Mesendoderm (in vitro differentiated cells): ENCODE data around the gene KLHL36.
"Not testable (repeated sequence)": the region's sequence is repeated elsewhere in the genome, so short reads cannot be mapped to it uniquely, and the experiment has no call there.

ENCODE experiments used
- DNase-seq: peaks from one replicate; pipeline ENCODE4 v3.0.0; 2013
- H2AK5ac ChIP-seq: 2 replicates; pipeline ENCODE4 v1.6.1; 2013; ENCODE audit warnings: low read length, inconsistent platforms
- H2BK120ac ChIP-seq: 2 replicates; pipeline ENCODE4 v1.6.1; 2013; ENCODE audit warnings: low read depth, mild to moderate bottlenecking, low read length, moderate library complexity, mixed read lengths
- H2BK15ac ChIP-seq: replicated peaks from 2 replicates; pipeline ENCODE4 v1.6.1; 2013; ENCODE audit warnings: low read depth, mild to moderate bottlenecking, moderate library complexity
- H2BK5ac ChIP-seq: 2 replicates; pipeline ENCODE4 v1.6.1; 2013; ENCODE audit warnings: low read length, inconsistent platforms
- H3K18ac ChIP-seq: 2 replicates; pipeline ENCODE4 v1.6.1; 2013; ENCODE audit warnings: mild to moderate bottlenecking, low read length, mixed read lengths
- H3K23ac ChIP-seq: one replicate; pipeline ENCODE4 v1.6.1; 2013; ENCODE audit warnings: low read length
- H3K27ac ChIP-seq: 2 replicates; pipeline ENCODE4 v1.5.1; 2013; ENCODE audit warnings: low read depth, mild to moderate bottlenecking, inconsistent platforms, low read length, moderate library complexity
- H3K27me3 ChIP-seq: 2 replicates; pipeline ENCODE4 v1.6.1; 2013; ENCODE audit warnings: low read length, control low read depth, mild to moderate bottlenecking, inconsistent platforms; ENCODE audit not compliant: insufficient read depth, poor library complexity
- H3K36me3 ChIP-seq: 2 replicates; pipeline ENCODE4 v1.6.1; 2013; ENCODE audit warnings: low read length, inconsistent platforms; ENCODE audit not compliant: control insufficient read depth, insufficient read depth
- H3K4ac ChIP-seq: one replicate; pipeline ENCODE4 v1.6.1; 2013; ENCODE audit warnings: low read depth, mild to moderate bottlenecking, low read length, moderate library complexity
- H3K4me1 ChIP-seq: 2 replicates; pipeline ENCODE4 v1.6.1; 2013; ENCODE audit warnings: low read depth, low read length, inconsistent platforms; ENCODE audit not compliant: control insufficient read depth
- H3K4me2 ChIP-seq: 2 replicates; pipeline ENCODE4 v1.6.1; 2013; ENCODE audit warnings: low read length
- H3K4me3 ChIP-seq: 2 replicates; pipeline ENCODE4 v1.5.1; 2013; ENCODE audit warnings: mild to moderate bottlenecking, low read length
- H3K56ac ChIP-seq: one replicate; pipeline ENCODE4 v1.6.1; 2013; ENCODE audit warnings: low read length
- H3K79me1 ChIP-seq: 2 replicates; pipeline ENCODE4 v1.6.1; 2013; ENCODE audit warnings: low read length, inconsistent platforms
- H3K79me2 ChIP-seq: 2 replicates; pipeline ENCODE4 v1.6.1; 2013; ENCODE audit warnings: mild to moderate bottlenecking, low read length; ENCODE audit not compliant: control insufficient read depth, insufficient read depth
- H3K9ac ChIP-seq: 2 replicates; pipeline ENCODE4 v1.6.1; 2013; ENCODE audit warnings: low read length, inconsistent platforms
- H4K5ac ChIP-seq: one replicate; pipeline ENCODE4 v1.6.1; 2013; ENCODE audit warnings: low read length
- H4K8ac ChIP-seq: one replicate; pipeline ENCODE4 v1.6.1; 2013; ENCODE audit warnings: low read depth, mild to moderate bottlenecking, control low read depth, low read length, moderate library complexity
- WGBS: extraction: QIAGEN DNeasy Blood & Tissue Kit; methylation state at CpG from one replicate; pipeline ENCODE4 v1.1.7; 2013; ENCODE audit warnings: low lambda C conversion rate, missing lambda C conversion rate; ENCODE audit not compliant: insufficient coverage; ENCODE audit errors: extremely low coverage; 5-methylcytosine and 5-hydroxymethylcytosine counted together

KLHL36 gene

GRCh38 chr16:84685210-84685609, 36.9 kb downstream of the KLHL36 start:
- H3K4ac ChIP-seq, result peak overlapping the region; percentile 56
- H3K9ac ChIP-seq, result no peak overlapping the region
- no peaks in the 10 kb centered on the region for H3K27me3 ChIP-seq
- H4K5ac ChIP-seq, result no peak overlapping the region
- H3K18ac ChIP-seq, result peak overlapping the region; percentile 5
- H3K23ac ChIP-seq, result no peak overlapping the region
- H3K4me3 ChIP-seq, result no peak overlapping the region
- H3K36me3 ChIP-seq, result no peaks in the 10 kb centered on the region
- no CpG with 5 or more reads among the region's 8 CpGs for WGBS
- no peaks in the 10 kb centered on the region for H3K79me2 ChIP-seq
- no peak overlapping the region for H2BK120ac ChIP-seq
- no peaks in the 10 kb centered on the region for H3K4me1 ChIP-seq
- peak overlapping the region; percentile 45 for H2BK5ac ChIP-seq
- H2AK5ac ChIP-seq, result peak overlapping the region; percentile 95
- no peak overlapping the region for H3K4me2 ChIP-seq
- DNase-seq, result no peak
- no peak overlapping the region for H4K8ac ChIP-seq
- no peak overlapping the region for H2BK15ac ChIP-seq
- no peak overlapping the region for H3K27ac ChIP-seq
- H3K79me1 ChIP-seq, result no peaks in the 10 kb centered on the region
- H3K56ac ChIP-seq, result peak overlapping the region; percentile 11

DNA sequence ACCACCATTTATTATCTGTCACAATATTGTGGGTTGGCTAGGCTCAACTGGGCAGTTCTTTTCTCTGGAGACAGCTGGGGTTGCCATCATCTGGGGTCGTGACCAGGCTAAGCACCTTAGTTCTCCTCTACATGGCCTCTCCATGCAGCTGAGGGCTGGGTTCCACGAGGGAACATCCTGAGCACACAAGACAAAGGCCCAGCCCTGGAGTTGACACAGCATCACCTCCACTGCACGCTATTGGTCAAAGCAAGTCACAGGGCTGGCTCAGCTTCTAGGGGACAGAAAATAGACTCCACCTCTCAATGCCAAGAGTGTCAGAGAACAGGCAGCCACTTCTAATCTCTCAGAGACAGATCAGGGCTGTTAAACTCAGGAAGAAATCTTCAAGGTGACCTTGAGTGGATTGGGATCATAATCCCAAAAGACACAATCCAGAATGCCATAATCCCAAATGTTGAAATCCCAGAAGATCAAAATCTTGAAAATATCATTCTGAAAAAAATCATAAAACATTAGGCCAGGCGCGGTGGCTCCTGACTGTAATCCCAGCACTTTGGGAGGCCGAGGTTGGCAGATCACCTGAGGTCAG, 38.5 kb downstream of the KLHL36 start:
- DNase-seq, result peak; percentile 47
- Histone ChIP-seq H3K4me2 (no peak overlapping the region), H3K79me1 (no peaks in the 10 kb centered on the region), H2BK120ac (no peak overlapping the region), H3K27ac (no peak overlapping the region), H3K27me3 (no peaks in the 10 kb centered on the region), H2BK5ac (no peak overlapping the region), H2AK5ac (no peak overlapping the region), H2BK15ac (no peak overlapping the region), H3K9ac (no peak overlapping the region), H3K23ac (no peak overlapping the region), H4K5ac (no peak overlapping the region), H4K8ac (no peak overlapping the region), H3K18ac (no peak overlapping the region), H3K56ac (no peak overlapping the region), H3K4ac (no peak overlapping the region), H3K4me1 (no peaks in the 10 kb centered on the region), H3K79me2 (no peaks in the 10 kb centered on the region), H3K36me3 (no peaks in the 10 kb centered on the region), H3K4me3 (no peak overlapping the region)
- no CpG with 5 or more reads among the region's 6 CpGs for WGBS

DNA sequence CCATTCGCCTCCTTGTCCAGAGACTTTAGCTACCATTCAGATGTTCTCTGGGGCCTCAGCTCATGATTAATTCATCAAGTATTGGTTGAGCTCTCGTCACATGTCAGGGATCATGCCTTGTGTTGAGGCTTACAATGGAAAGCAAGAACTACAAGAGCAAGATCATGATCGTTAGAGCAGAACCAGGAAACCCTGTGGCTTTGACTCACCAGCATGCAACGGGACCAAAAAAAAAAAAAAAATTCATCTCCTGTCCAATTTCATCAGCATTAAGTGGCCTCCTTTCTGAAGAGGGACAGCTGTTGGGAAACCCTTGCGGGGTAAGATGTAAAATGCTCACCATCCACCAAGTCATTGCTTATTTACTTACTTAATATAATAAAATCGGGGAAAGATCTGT, 39.4 kb downstream of the KLHL36 start:
- H3K79me1 ChIP-seq, result no peaks in the 10 kb centered on the region

DNA sequence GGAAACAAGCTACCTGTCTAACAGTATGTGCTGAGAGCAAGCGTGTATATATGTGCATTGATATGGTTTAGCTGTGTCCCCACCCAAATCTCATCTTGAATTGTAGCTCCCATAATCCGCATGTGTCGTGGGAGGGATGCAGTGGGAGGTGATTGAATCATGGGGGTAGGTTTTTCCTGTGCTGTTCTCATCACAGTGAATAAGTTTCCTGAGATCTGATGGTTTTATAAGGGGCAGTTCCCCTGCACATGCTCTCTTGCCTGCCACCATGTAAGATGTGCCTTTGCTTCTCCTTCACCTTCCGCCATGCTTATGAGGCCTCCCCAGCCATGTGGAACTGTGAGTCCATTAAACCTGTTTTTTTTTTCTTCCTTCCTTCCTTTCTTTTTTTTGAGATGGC, 39.9 kb downstream of the KLHL36 start:
- H3K79me1 ChIP-seq, H3K18ac ChIP-seq, H3K79me2 ChIP-seq, H4K8ac ChIP-seq, DNase-seq, H3K27ac ChIP-seq, H2BK15ac ChIP-seq, H2AK5ac ChIP-seq, H3K4ac ChIP-seq, H3K36me3 ChIP-seq, H3K4me3 ChIP-seq, H3K56ac ChIP-seq, H3K9ac ChIP-seq, H4K5ac ChIP-seq, H3K4me1 ChIP-seq, H3K27me3 ChIP-seq, H3K23ac ChIP-seq, H3K4me2 ChIP-seq, H2BK120ac ChIP-seq, H2BK5ac ChIP-seq: not testable (repeated sequence)
- WGBS, result no CpG with 5 or more reads among the region's 4 CpGs

More for the DNA sequence above, 39.4 kb downstream of the KLHL36 start:
- Histone ChIP-seq H3K27ac (no peak overlapping the region), H2BK120ac (no peak overlapping the region), H3K4ac (no peak overlapping the region), H3K23ac (no peak overlapping the region), H3K56ac (no peak overlapping the region), H4K5ac (no peak overlapping the region), H3K4me2 (no peak overlapping the region), H2BK5ac (no peak overlapping the region), H3K9ac (no peak overlapping the region), H3K36me3 (no peaks in the 10 kb centered on the region), H3K4me1 (no peaks in the 10 kb centered on the region), H4K8ac (no peak overlapping the region), H2BK15ac (no peak overlapping the region), H3K27me3 (no peaks in the 10 kb centered on the region), H3K4me3 (no peak overlapping the region), H2AK5ac (no peak overlapping the region), H3K18ac (no peak overlapping the region), H3K79me2 (no peaks in the 10 kb centered on the region)
- no CpG with 5 or more reads among the region's 6 CpGs for WGBS
- no peak for DNase-seq

DNA sequence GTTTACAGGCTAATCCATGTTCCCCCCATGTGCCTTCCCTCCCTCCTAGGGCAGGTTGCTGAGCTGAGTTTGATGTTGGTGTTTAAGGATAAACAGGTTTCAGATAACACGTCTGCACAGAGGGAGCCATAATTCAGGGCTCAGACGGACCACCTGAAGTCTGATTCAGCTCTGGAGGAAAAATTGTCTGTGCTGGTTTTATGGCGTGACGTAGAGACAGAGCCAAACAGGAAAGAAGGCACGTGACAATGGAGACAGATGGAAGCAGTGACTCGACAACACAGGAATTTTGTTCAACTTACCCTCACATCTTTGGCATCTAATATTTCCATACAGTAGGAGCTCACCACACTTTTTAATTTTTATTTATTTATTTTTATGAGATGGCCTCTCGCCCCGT, 40.8 kb downstream of the KLHL36 start:
- Histone ChIP-seq H3K4me3 (no peak overlapping the region), H3K36me3 (no peaks in the 10 kb centered on the region), H3K27me3 (no peaks in the 10 kb centered on the region), H3K4ac (no peak overlapping the region), H3K27ac (no peak overlapping the region), H3K56ac (no peak overlapping the region), H3K79me1 (no peaks in the 10 kb centered on the region), H4K5ac (no peak overlapping the region), H2BK5ac (no peak overlapping the region), H2BK120ac (no peak overlapping the region), H3K4me2 (no peak overlapping the region), H3K18ac (no peak overlapping the region), H2AK5ac (no peak overlapping the region), H4K8ac (no peak overlapping the region), H2BK15ac (no peak overlapping the region), H3K4me1 (no peaks in the 10 kb centered on the region), H3K79me2 (no peaks in the 10 kb centered on the region), H3K9ac (no peak overlapping the region), H3K23ac (no peak overlapping the region)
- no peak for DNase-seq
- no CpG with 5 or more reads among the region's 8 CpGs for WGBS
